HepG2 (cell line): ENCODE data around the gene TEKT5. TPM values are rescaled to one million over a fixed set of nuclear protein-coding genes. Genes with fewer than 3 reads are reported as not detected.

ENCODE experiments used
- AHR ChIP-seq: IDR thresholded peaks from 2 replicates; pipeline ENCODE4 v1.6.1; 2018; ENCODE audit warnings: missing genetic modification reagents, missing compliant biosample characterization
- BORCS8-MEF2B ChIP-seq: sonication (generic); formaldehyde crosslinking; IDR thresholded peaks from 2 replicates; pipeline ENCODE4 v1.8.0; 2022; ENCODE audit warnings: mild to moderate bottlenecking, missing genetic modification reagents
- CHCHD3 ChIP-seq: sonication (generic); formaldehyde crosslinking; IDR thresholded peaks from 2 replicates; pipeline ENCODE4 v1.8.0; 2022; ENCODE audit warnings: mild to moderate bottlenecking, missing genetic modification reagents, moderate library complexity
- JUND ChIP-seq: sonication (generic); formaldehyde crosslinking; IDR thresholded peaks from 2 replicates; pipeline ENCODE4 v1.8.0; 2022; ENCODE audit warnings: mild to moderate bottlenecking, missing genetic modification reagents
- MYC ChIP-seq: sonication (generic); formaldehyde crosslinking; IDR thresholded peaks from 2 replicates; pipeline ENCODE4 v1.9.0; 2021; ENCODE audit warnings: missing genetic modification reagents, borderline replicate concordance
- SIX1 ChIP-seq: sonication (generic); formaldehyde crosslinking; IDR thresholded peaks from 2 replicates; pipeline ENCODE4 v1.4.0; 2020; ENCODE audit warnings: missing genetic modification reagents, borderline replicate concordance
- STAT5B ChIP-seq: sonication (generic); formaldehyde crosslinking; IDR thresholded peaks from 2 replicates; pipeline ENCODE4 v1.4.0; 2020; ENCODE audit warnings: missing genetic modification reagents
- TERF1 ChIP-seq: sonication (generic); formaldehyde crosslinking; IDR thresholded peaks from 2 replicates; pipeline ENCODE4 v1.8.0; 2022; ENCODE audit warnings: mild to moderate bottlenecking, missing genetic modification reagents, moderate library complexity
- ZNF180 ChIP-seq: sonication (generic); formaldehyde crosslinking; IDR thresholded peaks from 2 replicates; pipeline ENCODE4 v1.4.0; 2020; ENCODE audit warnings: low read depth, missing genetic modification reagents, borderline replicate concordance
- ZNF496 ChIP-seq: sonication (generic); formaldehyde crosslinking; IDR thresholded peaks from 2 replicates; pipeline ENCODE4 v1.8.1; 2023; ENCODE audit warnings: mild to moderate bottlenecking, moderate library complexity, missing genetic modification reagents; ENCODE audit not compliant: insufficient replicate concordance
- ZNF644 ChIP-seq: IDR thresholded peaks from 2 replicates; pipeline ENCODE4 v1.6.1; 2016; ENCODE audit warnings: low read depth
- ZNF788 ChIP-seq: sonication (generic); formaldehyde crosslinking; IDR thresholded peaks from 2 replicates; pipeline ENCODE4 v1.5.0; 2020; ENCODE audit warnings: mild to moderate bottlenecking, missing genetic modification reagents, borderline replicate concordance
- polyA plus RNA-seq, 8 experiments: library from polyadenylated mRNA; depleted of rRNA in 3 of 8; stranded (reverse) in 7 of 8; unstranded in 1 of 8; fragments of >200 nt; fragmentation: Illumina TruSeq in 4 of 8; extraction: Trizol in 4 of 8; gene quantifications; 2 replicates each; pipeline versions ENCODE4 v1.2.1 to v1.2.3, GENCODE V29; 2011 to 2016; ENCODE audit warnings: low read depth in 4 of 8, missing spikeins in 1 of 8, mixed read lengths in 1 of 8; ENCODE audit not compliant: insufficient read depth in 1 of 8
- total RNA-seq, 5 experiments: library from RNA; depleted of rRNA; stranded (reverse); fragments of >200 nt; fragmentation: Illumina TruSeq; extraction: Trizol; gene quantifications; 2 replicates each; pipeline ENCODE4 v1.2.3, GENCODE V29; 2016; ENCODE audit warnings: low read depth in 1 of 5
- TF ChIP-seq, protein P1 (sequence below): sonication (generic); formaldehyde crosslinking; IDR thresholded peaks from 2 replicates; pipeline ENCODE4 v1.4.0; 2020; ENCODE audit warnings: missing genetic modification reagents, mild to moderate bottlenecking, borderline replicate concordance

TEKT5 gene
- total and polyA plus RNA-seq, 2 of the 13 experiments (the other 11 are each of a cell fraction or from before 2014, with no cell fraction given): 0.16 TPM; not detected in 1

DNA sequence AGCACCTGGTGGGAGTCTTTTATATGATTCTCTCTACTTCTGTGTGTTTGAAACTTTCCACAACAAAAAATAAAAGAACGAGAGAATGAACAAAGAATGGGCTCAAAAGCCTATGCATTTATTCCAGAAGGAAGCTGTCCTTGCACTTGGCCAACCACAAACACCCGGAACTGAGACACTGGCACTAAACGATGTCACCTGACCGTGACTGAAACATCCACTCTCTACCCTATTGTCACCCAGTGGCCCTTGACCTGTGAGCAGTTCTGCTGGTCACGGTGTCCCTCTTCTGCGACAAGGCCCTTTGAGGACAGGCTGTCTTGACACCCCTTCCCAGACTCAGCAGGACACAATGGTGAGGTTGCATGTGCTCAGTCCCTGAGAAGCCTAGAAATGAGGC lies 56.6 kb downstream of the TEKT5 start (continued):
- TF ChIP-seq, protein P1, sequence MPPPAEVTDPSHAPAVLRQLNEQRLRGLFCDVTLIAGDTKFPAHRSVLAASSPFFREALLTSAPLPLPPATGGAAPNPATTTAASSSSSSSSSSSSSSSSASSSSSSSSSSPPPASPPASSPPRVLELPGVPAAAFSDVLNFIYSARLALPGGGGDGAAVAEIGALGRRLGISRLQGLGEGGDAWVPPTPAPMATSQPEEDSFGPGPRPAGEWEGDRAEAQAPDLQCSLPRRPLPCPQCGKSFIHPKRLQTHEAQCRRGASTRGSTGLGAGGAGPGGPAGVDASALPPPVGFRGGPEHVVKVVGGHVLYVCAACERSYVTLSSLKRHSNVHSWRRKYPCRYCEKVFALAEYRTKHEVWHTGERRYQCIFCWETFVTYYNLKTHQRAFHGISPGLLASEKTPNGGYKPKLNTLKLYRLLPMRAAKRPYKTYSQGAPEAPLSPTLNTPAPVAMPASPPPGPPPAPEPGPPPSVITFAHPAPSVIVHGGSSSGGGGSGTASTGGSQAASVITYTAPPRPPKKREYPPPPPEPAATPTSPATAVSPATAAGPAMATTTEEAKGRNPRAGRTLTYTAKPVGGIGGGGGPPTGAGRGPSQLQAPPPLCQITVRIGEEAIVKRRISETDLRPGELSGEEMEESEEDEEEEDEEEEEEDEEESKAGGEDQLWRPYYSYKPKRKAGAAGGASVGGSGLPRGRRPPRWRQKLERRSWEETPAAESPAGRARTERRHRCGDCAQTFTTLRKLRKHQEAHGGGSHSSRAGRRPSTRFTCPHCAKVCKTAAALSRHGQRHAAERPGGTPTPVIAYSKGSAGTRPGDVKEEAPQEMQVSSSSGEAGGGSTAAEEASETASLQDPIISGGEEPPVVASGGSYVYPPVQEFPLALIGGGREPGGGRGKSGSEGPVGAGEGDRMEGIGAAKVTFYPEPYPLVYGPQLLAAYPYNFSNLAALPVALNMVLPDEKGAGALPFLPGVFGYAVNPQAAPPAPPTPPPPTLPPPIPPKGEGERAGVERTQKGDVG: no peak
- TF ChIP-seq JUND (CRISPR knock-in tag): 0 out of 2 replicates have a peak, but pooled peaks have one; percentile 34
- TF ChIP-seq ZNF180 (CRISPR knock-in tag): no peak
- TF ChIP-seq SIX1 (CRISPR knock-in tag): no peak
- TF ChIP-seq STAT5B: no peak
- no peak for TF ChIP-seq ZNF644 (CRISPR knock-in tag)
- TF ChIP-seq AHR (CRISPR knock-in tag): no peak
- TF ChIP-seq TERF1 (CRISPR knock-in tag): no peak
- TF ChIP-seq ZNF496 (CRISPR knock-in tag): no peak
- TF ChIP-seq ZNF788 (CRISPR knock-in tag): 0 out of 2 replicates have a peak, but pooled peaks have one; percentile 9
- no peak for TF ChIP-seq CHCHD3 (CRISPR knock-in tag)
- TF ChIP-seq BORCS8-MEF2B: no peak
- no peak for TF ChIP-seq MYC (CRISPR knock-in tag)
